Gastrocnemius medialis (tissue), 4 donors: ENCODE results near the gene NOVA2.

Experiments used
- CTCF ChIP-seq, 5 experiments: fragments of 450-650 bp in 3 of 5; fragments of 200-600 bp in 2 of 5; sonication (generic) in 2 of 5; IDR thresholded peaks in 4 of 5; conservative IDR thresholded peaks in 1 of 5; 1 replicate in 4 of 5; 2 replicates in 1 of 5; pipeline ENCODE4 v1.5.1; 2016 to 2019; ENCODE audit warnings: antibody characterized with exemption in 5 of 5, mild to moderate bottlenecking in 3 of 5, moderate library complexity in 3 of 5
- POLR2A ChIP-seq, 2 donors: fragments of 450-650 bp; IDR thresholded peaks; one replicate each; pipeline ENCODE4 v1.6.1; 2017; ENCODE audit warnings: antibody characterized with exemption in 2 of 2, mild to moderate bottlenecking in 2 of 2, moderate library complexity in 2 of 2

GRCh38 chr19:45960595-45961235 is 12.9 kb downstream of the NOVA2 start:
- TF ChIP-seq CTCF (IDR thresholded peaks at IDR 0.05 in 4 of 5, conservative IDR thresholded peaks at IDR 0.05 in 1 of 5) (no peak), POLR2A (IDR thresholded peaks at IDR 0.05) (no peak)
